ENCODE measurements around the gene SV2A.

SV2A gene

GRCh38 chr1:149914545-149914944 lies 3.1 kb downstream of the SV2A start:
- POLR2A ChIA-PET (ENCODE audit: low non-redundant PET) = no interaction called here
- no peak overlapping the region for H3K27ac ChIP-seq
- no peak for DNase-seq (ENCODE audit: low spot score)
- CTCF ChIA-PET = interaction anchor here (1.0 kb wide), 1 partner anchor 149 kb away, joined by 3 read pairs; no protein-coding TSS in a partner anchor
- no peak for TF ChIP-seq CTCF (conservative IDR thresholded peaks at IDR 0.05; ENCODE audit: low read depth)

DNA sequence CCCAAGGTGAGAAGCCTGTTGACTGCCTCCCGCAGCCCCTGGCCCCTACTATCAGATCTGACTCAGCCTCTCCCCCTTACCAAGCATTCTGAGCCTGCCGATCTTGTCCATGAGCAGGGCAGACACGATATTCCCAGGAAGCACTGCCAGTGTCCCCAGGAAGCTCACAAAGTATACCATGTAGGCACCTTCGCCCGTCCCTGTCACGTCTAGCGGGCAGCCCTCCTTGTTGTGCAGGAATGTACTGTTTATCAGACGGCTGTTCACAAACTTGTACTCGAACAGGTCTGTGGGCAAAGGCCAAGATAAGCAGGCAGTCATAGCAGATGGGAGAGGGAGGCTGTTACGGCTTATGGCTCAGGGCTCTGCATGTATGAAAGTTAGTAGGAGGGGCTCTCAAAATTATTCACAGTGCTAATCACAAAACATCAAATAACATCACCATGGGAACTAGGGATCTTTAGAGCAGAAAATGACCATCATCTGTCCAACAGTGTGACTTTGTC lies 11.0 kb downstream of the SV2A start:
- ChIA-PET POLR2A (ENCODE audit: low non-redundant PET) (no interaction called here), CTCF (interaction anchor here (0.7 kb wide), 2 partner anchors 34 to 291 kb away, joined by 3 read pairs; no protein-coding TSS in a partner anchor)
- no peak overlapping the region for H3K27ac ChIP-seq
- no peak for DNase-seq (ENCODE audit: low spot score)
- no peak for TF ChIP-seq CTCF (conservative IDR thresholded peaks at IDR 0.05; ENCODE audit: low read depth)

- no peak overlapping the region for H3K27ac ChIP-seq
- CTCF ChIA-PET = interaction anchor here (1.4 kb wide), 1 partner anchor 30 kb away, joined by 3 read pairs; no protein-coding TSS in a partner anchor
- no peak for DNase-seq (ENCODE audit: low spot score)
- POLR2A ChIA-PET (ENCODE audit: low non-redundant PET) = no interaction called here
- TF ChIP-seq CTCF (conservative IDR thresholded peaks at IDR 0.05; ENCODE audit: low read depth) = no peak
These were observed 13.7 kb downstream of the SV2A start for GRCh38 chr1:149903836-149904491.

GRCh38 chr1:149899460-149900284 lies 18.0 kb downstream of the SV2A start, which contains the start of gene BOLA1:
Gene BOLA1, plus strand, starts transcription at chr1:149899568. Its CDS starts 492 bp downstream, at chr1:149900060.
- peak within 1 kb of the TSS; percentile 86 for H3K27ac ChIP-seq
- ChIA-PET POLR2A (ENCODE audit: low non-redundant PET) (interaction anchor here (1.0 kb wide), 1 partner anchor 12 kb away, joined by 3 read pairs; a partner anchor contains a TSS), CTCF (no interaction called here)
- TF ChIP-seq CTCF (conservative IDR thresholded peaks at IDR 0.05; ENCODE audit: low read depth) = no peak
- peak; percentile 95 for DNase-seq (ENCODE audit: low spot score)

DNA sequence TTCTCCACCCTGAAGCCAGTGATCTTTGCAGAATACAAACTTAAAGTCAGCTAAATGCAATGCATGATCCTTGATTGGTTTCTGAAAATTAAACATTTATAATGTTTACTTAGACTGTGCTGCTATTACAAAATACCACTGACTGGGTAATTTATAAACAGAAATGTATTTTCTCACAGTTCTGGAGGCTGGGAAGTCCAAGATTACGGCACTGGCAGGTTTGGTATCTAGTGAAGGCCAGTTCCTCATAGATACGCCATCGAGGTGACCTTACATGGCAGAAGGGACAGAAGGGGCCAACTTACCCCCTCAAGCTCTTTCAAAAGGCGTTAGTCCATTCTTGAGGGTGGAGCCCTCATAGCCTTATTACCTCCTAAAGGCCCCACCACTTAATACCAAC lies 21.1 kb downstream of the SV2A start:
- DNase-seq (ENCODE audit: low spot score) = no peak
- TF ChIP-seq CTCF (conservative IDR thresholded peaks at IDR 0.05; ENCODE audit: low read depth) = no peak
- CTCF ChIA-PET = interaction anchor here (0.6 kb wide), 1 partner anchor 9 kb away, joined by 3 read pairs; a partner anchor contains a TSS
- H3K27ac ChIP-seq = no peak overlapping the region
- POLR2A ChIA-PET (ENCODE audit: low non-redundant PET) = no interaction called here

DNA sequence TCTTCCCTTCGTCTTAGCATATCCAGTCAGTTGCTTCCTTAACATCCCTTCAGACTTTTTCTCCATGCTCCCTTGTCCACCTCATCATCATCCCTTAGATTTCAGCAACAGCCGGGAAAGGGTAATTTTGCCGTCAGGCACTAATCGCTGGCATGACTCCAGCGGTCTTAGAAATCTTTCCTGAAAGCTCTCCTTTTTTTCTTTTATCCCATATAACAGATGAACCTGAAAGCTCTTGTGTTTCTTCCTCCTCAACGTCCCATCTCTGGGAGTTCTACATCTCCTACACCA lies 28.7 kb downstream of the SV2A start:
- no peak for DNase-seq (ENCODE audit: low spot score)
- peak overlapping the region; percentile 99 for H3K27ac ChIP-seq
- CTCF ChIA-PET = interaction anchor here (0.6 to 1.8 kb wide), 6 partner anchors 98 to 298 kb away, joined by 3 to 5 read pairs (median 3); no protein-coding TSS in a partner anchor
- TF ChIP-seq CTCF (conservative IDR thresholded peaks at IDR 0.05; ENCODE audit: low read depth) = no peak
- POLR2A ChIA-PET (ENCODE audit: low non-redundant PET) = interaction anchor here (0.7 to 1.4 kb wide), 2 partner anchors 39 to 178 kb away, joined by 3 read pairs; no protein-coding TSS in a partner anchor

Data from RWPE1 (cell line).